NCI-H526 (cell line): ENCODE data around the gene PTRH1.
"Not testable (repeated sequence)": the region's sequence is repeated elsewhere in the genome, so short reads cannot be mapped to it uniquely, and the experiment has no call there.

ENCODE experiments used
- DNase-seq, 2 experiments: peaks; one replicate each; lab custom pipeline; 2025; lab: John Stamatoyannopoulos, UW

PTRH1 gene

GRCh38 chr9:127715470-127716337, at the start of gene PTRH1, which contains the start of gene TTC16:
TSS of gene PTRH1 (minus strand) at chr9:127715663. CDS start at chr9:127715639, 24 bp downstream.
TSS of gene TTC16 (plus strand) at chr9:127716079. CDS start at chr9:127716146, 67 bp downstream.
- peak; percentile 60 to 92 for DNase-seq

GRCh38 chr9:127763918-127764384, 48.5 kb upstream of the PTRH1 start:
- DNase-seq = no peak

- no peak for DNase-seq
These were observed 46.7 kb upstream of the PTRH1 start for GRCh38 chr9:127762111-127762676.

- DNase-seq = no peak
These were observed 46.1 kb upstream of the PTRH1 start for GRCh38 chr9:127761491-127761956.

- DNase-seq = no peak
These were observed 45.6 kb upstream of the PTRH1 start for GRCh38 chr9:127761061-127761460.

GRCh38 chr9:127758843-127759242, 43.4 kb upstream of the PTRH1 start:
- no peak for DNase-seq

GRCh38 chr9:127756776-127757175, 41.3 kb upstream of the PTRH1 start:
- not testable (repeated sequence) for DNase-seq

GRCh38 chr9:127756233-127756632, 40.8 kb upstream of the PTRH1 start:
- no peak for DNase-seq

GRCh38 chr9:127755061-127756060, 39.9 kb upstream of the PTRH1 start:
- DNase-seq = no peak

- peak in 1 of 2 experiments; percentile 34 for DNase-seq
These were observed 38.9 kb upstream of the PTRH1 start for GRCh38 chr9:127754099-127755060.

GRCh38 chr9:127753622-127754021, 38.2 kb upstream of the PTRH1 start:
- no peak for DNase-seq

GRCh38 chr9:127753148-127753547, 37.7 kb upstream of the PTRH1 start:
- no peak for DNase-seq

GRCh38 chr9:127751269-127752054, 36.0 kb upstream of the PTRH1 start:
- no peak for DNase-seq

- no peak for DNase-seq
These were observed 33.8 kb upstream of the PTRH1 start for GRCh38 chr9:127749090-127749787.

GRCh38 chr9:127746959-127747569, 31.6 kb upstream of the PTRH1 start:
- DNase-seq = no peak

GRCh38 chr9:127744398-127745110, 29.1 kb upstream of the PTRH1 start:
- no peak for DNase-seq

- peak; percentile 78 to 83 for DNase-seq
These were observed 27.1 kb upstream of the PTRH1 start for GRCh38 chr9:127742435-127743088.
